Measurements from ENCODE around the gene IFI27. TPM values are rescaled to one million over a fixed set of nuclear protein-coding genes. Genes with fewer than 3 reads are reported as not detected.

IFI27 gene
- 0.49 to 1.5 TPM (median 1.2 TPM) in 5 replicates for total RNA-seq (2022; extraction: Qiagen RNA extraction)

DNA sequence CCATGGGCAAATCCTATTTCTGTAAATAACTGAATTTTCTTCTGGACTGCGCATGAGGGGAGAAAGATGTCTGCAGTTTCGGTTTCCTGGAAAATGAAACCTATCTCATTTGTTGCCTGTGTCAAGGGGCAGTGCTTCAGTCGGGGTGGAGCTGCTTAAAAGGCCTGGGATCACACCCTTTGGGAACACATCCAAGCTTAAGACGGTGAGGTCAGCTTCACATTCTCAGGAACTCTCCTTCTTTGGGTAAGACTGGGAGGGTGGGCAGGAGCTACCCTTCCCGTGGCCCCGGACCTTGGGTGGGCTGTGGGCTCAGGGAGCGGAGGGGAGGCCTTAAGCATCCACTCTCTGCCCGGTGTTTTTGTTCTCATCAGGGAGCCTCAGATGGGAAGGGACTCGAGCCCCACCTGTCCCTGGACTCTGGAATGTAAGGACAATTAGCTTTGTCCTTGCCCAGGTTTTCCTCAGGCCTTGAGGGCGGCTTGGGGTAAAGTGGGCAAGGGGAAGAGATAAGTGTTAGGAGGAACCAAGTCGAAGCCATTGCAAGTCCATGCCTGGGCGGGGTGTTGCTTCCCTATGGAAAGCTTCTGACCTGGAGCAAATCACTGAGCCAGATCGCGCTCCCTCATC is at the start of gene IFI27:
Gene IFI27, plus strand, starts transcription at position 185 of the 630 bp plus-strand sequence.

DNA sequence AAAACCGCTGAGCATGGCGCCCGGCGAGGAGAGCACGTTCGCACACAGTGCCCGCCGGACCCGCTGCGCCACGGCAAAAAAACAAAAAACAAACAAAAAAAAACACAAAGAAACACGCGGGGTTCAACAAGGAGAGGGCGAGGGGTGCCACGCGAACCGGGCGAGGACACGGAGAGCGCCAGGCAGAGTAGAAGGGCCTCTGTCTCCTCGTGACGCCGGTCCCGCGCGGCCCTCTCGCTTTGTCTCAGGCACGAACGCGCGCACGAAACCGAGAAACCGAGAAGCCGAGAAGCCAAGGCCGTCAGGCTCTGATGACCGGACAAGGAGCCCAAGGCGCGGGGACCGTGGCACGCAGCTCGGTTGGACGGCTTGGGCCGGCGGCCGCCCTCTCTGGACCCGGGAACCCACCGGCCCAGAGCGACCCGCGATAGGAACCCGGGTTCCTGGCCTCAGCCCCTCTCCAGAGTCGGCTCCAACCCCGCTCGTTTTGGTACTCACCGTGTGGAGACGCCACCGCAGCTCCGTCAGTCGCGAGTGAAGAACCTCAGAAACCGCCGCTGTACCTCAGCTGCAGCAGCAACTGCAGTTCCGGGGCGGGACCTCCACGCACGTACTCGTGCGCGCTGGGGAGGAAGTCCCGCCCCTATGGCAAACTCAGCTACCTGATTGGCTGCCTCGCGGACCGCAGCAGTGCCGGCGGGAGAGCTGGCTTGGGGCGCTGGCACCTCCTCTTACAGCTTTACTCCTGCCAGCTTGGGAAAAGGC is 29.7 kb upstream of the IFI27 start, which contains the start of the genes DDX24 and IFI27L1:
Gene DDX24, minus strand, starts transcription at position 582 of the 765 bp plus-strand sequence. CDS start 1,460 bp downstream, outside the sequence.
Gene IFI27L1, plus strand, starts transcription at position 690 of the 765 bp plus-strand sequence. CDS start 15,628 bp downstream, outside the sequence.

DNA sequence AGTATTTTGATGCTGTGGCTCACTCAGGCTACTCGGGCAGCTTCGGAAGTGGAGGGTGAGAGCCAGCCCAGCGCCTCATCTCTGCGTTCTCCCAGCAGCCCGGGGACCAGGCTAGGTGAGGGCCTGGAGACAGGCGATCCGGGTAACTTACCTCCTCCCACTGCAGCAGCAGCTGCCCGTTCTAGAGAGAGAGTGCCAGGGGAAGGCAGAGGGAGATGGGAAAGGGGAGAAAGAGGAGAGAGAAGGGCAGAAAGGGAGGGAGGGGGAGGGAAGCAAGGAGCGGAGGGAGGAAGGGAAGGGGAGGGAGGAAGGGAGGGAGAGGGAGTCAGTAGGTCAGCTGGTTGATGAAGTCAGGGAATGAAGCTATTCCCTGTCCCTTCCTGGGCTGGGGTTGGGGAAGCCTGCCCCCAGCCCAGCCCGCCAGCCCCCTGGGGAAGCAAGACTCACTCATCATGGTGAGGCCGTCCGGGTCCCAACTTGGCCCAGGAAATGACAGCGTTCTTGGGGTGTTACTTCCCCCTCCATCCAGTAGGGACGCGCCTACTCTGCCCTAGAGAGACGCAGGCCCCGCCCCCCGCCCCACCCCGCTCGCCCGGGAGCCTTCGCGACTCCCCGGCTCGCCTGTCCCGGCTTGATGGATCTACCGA is 18.7 kb downstream of the IFI27 start, which contains the start of gene IFI27L2:
Gene IFI27L2, minus strand, starts transcription at position 494 of the 647 bp plus-strand sequence. Its CDS starts 40 bp downstream, at position 454.

Other genes with a start within 250 kb of the IFI27 start
- not detected in 5 replicates for gene FAM181A, start 183.4 kb upstream of the IFI27 start, total RNA-seq (2022; extraction: Qiagen RNA extraction)
- gene ASB2, start 134.2 kb upstream of the IFI27 start, total RNA-seq (2022; extraction: Qiagen RNA extraction): 0.67 to 1.4 TPM (median 0.80 TPM) in 5 replicates
- gene CCDC197, start 113.4 kb upstream of the IFI27 start, total RNA-seq (2022; extraction: Qiagen RNA extraction): not detected in 5 replicates
- gene OTUB2, start 84.4 kb upstream of the IFI27 start, total RNA-seq (2022; extraction: Qiagen RNA extraction): 2.5 to 3.6 TPM (median 3.0 TPM) in 5 replicates
- gene DDX24, start 29.5 kb upstream of the IFI27 start, total RNA-seq (2022; extraction: Qiagen RNA extraction): 176 to 188 TPM (median 182 TPM) in 5 replicates
- 19.1 to 22.6 TPM (median 20.0 TPM) in 5 replicates for gene IFI27L1, start 29.4 kb upstream of the IFI27 start, total RNA-seq (2022; extraction: Qiagen RNA extraction)
- gene IFI27L2, start 18.9 kb downstream of the IFI27 start, total RNA-seq (2022; extraction: Qiagen RNA extraction): 53.0 to 60.8 TPM (median 60.8 TPM) in 5 replicates
- 0.21 to 0.60 TPM (median 0.42 TPM) in 5 replicates for gene PPP4R4, start 63.6 kb downstream of the IFI27 start, total RNA-seq (2022; extraction: Qiagen RNA extraction)
- not detected in 5 replicates for gene SERPINA10, start 182.5 kb downstream of the IFI27 start, total RNA-seq (2022; extraction: Qiagen RNA extraction)
- 0.81 to 1.6 TPM (median 0.88 TPM) in 5 replicates for gene SERPINA6, start 212.6 kb downstream of the IFI27 start, total RNA-seq (2022; extraction: Qiagen RNA extraction)

Data from A549 treated with Mapracorat at 1 μM for 4 hours (cell line).